ENCODE data around the gene CAPG.

- TF ChIP-seq CTCF (conservative IDR thresholded peaks at IDR 0.05; ENCODE audit: low read length) (no peak), EZH2phosphoT487 (IDR thresholded peaks at IDR 0.05; ENCODE audit: borderline replicate concordance, low read depth, low read length) (no peak)
Measured at GRCh38 chr2:85394261-85394681, 15.9 kb downstream of the CAPG start.
